GM11168 (cell line): ENCODE results near the gene RTN4.

Source experiments
- in situ Hi-C: fragments of 300-500 bp; cut with MboI; formaldehyde crosslinking; loops from one replicate; pipeline ENCODE4 v1.12.0; 2022; ENCODE audit warnings: low sequenced_read_pairs; ENCODE audit not compliant: unreplicated experiment

RTN4 gene

GRCh38 chr2:54979321-54980044 lies 70.8 kb downstream of the RTN4 start:
- in situ Hi-C loops = no loop called here

GRCh38 chr2:54977149-54977548 lies 73.1 kb downstream of the RTN4 start:
- in situ Hi-C loops = no loop called here

- in situ Hi-C loops = no loop called here
These were observed 74.4 kb downstream of the RTN4 start for GRCh38 chr2:54975598-54976492.

- in situ Hi-C loops = no loop called here
These were observed 75.1 kb downstream of the RTN4 start for GRCh38 chr2:54975175-54975574.

- in situ Hi-C loops = no loop called here
These were observed 80.3 kb downstream of the RTN4 start for GRCh38 chr2:54969940-54970338.

GRCh38 chr2:54969295-54969939 lies 80.8 kb downstream of the RTN4 start:
- in situ Hi-C loops = no loop called here

GRCh38 chr2:54968561-54969218 lies 81.6 kb downstream of the RTN4 start:
- in situ Hi-C loops = no loop called here

GRCh38 chr2:54967759-54968365 lies 82.4 kb downstream of the RTN4 start:
- in situ Hi-C loops = no loop called here

- in situ Hi-C loops = no loop called here
These were observed 83.0 kb downstream of the RTN4 start for GRCh38 chr2:54967269-54967668.

GRCh38 chr2:54966837-54967236 lies 83.4 kb downstream of the RTN4 start:
- in situ Hi-C loops = no loop called here

GRCh38 chr2:54966165-54966832 lies 84.0 kb downstream of the RTN4 start:
- in situ Hi-C loops = no loop called here

- in situ Hi-C loops = no loop called here
These were observed 84.8 kb downstream of the RTN4 start for GRCh38 chr2:54965425-54965824.

GRCh38 chr2:54964816-54965215 lies 85.4 kb downstream of the RTN4 start:
- in situ Hi-C loops = no loop called here

- in situ Hi-C loops = no loop called here
These were observed 86.0 kb downstream of the RTN4 start for GRCh38 chr2:54964271-54964670.

- in situ Hi-C loops = no loop called here
These were observed 86.8 kb downstream of the RTN4 start for GRCh38 chr2:54963476-54963875.

- in situ Hi-C loops = no loop called here
These were observed 87.3 kb downstream of the RTN4 start for GRCh38 chr2:54962935-54963440.

- in situ Hi-C loops = no loop called here
These were observed 87.7 kb downstream of the RTN4 start for GRCh38 chr2:54962511-54962910.

GRCh38 chr2:54960164-54960563 lies 90.1 kb downstream of the RTN4 start:
- in situ Hi-C loops = no loop called here

- in situ Hi-C loops = no loop called here
These were observed 91.4 kb downstream of the RTN4 start for GRCh38 chr2:54958717-54959371.
